Activated CD4-positive, alpha-beta T cell treated with anti-CD3 and anti-CD28 coated beads, Interleukin-10, Interleukin-2, amounts not matched to agents 100 ng/mL and 50 ng/mL, durations not matched to agents 16 hours and 8 hours (primary cell): ENCODE data around the gene CLDN18.

ENCODE experiments used
- DNase-seq: peaks from one replicate; pipeline ENCODE4 v3.0.0-alpha.2; 2020

The CLDN18 gene

GRCh38 chr3:138027821-138028220 lies 17.9 kb downstream of the CLDN18 start:
- DNase-seq, result no peak

DNA sequence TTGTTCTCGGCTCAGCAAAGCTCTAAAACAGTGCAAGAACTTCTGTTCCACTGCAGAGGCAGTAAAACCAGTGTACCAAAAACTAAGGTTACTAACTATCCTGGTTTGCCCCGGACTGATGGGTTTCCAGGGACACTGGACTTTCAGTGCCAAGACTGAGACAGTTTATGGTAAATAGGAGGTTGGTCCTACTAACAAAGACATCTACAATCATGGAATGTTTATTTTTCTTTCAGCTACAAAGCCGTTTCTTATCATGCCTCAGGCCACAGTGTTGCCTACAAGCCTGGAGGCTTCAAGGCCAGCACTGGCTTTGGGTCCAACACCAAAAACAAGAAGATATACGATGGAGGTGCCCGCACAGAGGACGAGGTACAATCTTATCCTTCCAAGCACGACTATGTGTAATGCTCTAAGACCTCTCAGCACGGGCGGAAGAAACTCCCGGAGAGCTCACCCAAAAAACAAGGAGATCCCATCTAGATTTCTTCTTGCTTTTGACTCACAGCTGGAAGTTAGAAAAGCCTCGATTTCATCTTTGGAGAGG lies 20.8 kb downstream of the CLDN18 start:
- DNase-seq, result no peak

- DNase-seq, result no peak
Measured at GRCh38 chr3:138031536-138031935, 21.6 kb downstream of the CLDN18 start.

DNA sequence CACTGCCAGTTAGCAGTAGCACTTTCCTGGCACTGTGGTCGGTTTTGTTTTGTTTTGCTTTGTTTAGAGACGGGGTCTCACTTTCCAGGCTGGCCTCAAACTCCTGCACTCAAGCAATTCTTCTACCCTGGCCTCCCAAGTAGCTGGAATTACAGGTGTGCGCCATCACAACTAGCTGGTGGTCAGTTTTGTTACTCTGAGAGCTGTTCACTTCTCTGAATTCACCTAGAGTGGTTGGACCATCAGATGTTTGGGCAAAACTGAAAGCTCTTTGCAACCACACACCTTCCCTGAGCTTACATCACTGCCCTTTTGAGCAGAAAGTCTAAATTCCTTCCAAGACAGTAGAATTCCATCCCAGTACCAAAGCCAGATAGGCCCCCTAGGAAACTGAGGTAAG lies 22.6 kb downstream of the CLDN18 start:
- DNase-seq, result no peak

DNA sequence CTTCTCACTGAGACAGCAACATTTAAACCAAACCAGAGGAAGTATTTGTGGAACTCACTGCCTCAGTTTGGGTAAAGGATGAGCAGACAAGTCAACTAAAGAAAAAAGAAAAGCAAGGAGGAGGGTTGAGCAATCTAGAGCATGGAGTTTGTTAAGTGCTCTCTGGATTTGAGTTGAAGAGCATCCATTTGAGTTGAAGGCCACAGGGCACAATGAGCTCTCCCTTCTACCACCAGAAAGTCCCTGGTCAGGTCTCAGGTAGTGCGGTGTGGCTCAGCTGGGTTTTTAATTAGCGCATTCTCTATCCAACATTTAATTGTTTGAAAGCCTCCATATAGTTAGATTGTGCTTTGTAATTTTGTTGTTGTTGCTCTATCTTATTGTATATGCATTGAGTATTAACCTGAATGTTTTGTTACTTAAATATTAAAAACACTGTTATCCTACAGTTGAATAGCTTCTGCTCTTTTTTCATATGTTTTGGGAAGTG lies 23.3 kb downstream of the CLDN18 start:
- no peak for DNase-seq

DNA sequence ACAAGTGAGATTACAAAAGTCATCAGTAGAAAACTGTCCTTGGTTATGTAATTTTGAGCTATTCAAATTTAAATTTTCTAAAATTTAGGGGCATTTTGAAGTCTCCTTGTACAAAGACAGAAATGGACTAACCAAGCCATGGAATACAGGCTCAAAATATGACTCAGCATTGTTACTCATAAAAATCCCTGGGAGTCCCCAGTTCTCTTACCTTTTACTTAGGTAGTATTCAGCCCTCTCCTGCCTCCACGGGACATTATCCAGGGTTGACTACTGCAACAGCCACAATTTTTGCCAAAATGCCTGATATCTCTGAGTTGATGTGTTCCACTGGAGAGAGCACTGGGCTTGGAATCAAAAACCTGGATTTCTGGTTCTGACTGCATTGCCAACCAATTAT lies 25.0 kb downstream of the CLDN18 start:
- no peak for DNase-seq

DNA sequence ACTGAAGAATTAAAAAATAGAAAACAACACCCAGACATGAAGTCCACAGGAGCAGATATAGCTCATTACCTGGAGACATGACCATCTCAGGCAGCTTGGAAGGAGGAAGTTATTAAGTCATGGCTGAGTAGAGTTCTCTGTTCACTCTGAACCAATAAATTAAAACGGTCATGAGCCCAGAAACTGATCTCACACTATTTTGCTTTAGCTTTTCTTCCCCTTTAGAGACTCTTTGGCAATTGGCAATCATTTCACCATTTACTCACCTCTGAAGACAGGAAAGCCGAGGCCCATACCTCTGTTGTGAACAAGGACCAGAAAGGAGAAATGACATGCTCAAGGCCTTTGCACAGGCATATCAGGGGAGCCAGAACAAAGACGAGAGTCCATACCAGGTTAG lies 26.6 kb downstream of the CLDN18 start:
- no peak for DNase-seq

DNA sequence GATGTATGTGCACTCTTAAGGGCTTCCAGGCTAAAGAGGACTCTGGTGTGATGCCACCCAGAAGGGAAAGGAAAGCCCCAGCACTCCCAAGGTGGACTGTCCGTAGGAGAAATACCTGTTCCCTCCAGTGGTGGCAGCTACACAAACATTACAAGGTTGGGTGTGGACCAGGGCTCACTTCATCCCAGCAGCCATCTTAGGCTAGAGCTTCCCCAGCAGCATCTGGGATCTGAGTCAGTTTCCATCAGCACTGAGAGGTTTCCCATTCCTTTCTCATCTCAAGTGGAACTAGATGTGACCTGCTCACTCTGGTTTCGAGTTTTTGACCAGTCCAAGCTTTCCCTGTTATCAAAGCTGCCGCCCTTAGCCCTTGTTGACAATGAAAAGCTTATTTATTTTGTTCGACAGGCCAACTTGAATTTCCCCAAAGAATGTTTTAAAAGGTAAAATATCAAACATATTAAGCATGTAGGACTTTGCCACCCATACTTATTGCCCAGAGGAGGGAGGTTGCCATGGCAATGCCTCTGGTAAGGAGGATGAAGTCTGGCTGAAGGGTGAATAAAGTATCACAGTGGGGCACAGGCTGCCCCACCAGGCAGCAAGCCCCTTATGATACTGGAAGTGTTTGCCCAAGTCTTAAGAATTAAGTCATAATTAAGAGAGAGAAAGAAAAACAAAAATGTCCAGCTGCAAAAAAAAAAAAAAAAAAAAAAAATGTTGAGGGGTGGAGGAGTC lies 28.9 kb downstream of the CLDN18 start:
- DNase-seq, result no peak

GRCh38 chr3:138042043-138042442 lies 32.1 kb downstream of the CLDN18 start:
- DNase-seq, result no peak

DNA sequence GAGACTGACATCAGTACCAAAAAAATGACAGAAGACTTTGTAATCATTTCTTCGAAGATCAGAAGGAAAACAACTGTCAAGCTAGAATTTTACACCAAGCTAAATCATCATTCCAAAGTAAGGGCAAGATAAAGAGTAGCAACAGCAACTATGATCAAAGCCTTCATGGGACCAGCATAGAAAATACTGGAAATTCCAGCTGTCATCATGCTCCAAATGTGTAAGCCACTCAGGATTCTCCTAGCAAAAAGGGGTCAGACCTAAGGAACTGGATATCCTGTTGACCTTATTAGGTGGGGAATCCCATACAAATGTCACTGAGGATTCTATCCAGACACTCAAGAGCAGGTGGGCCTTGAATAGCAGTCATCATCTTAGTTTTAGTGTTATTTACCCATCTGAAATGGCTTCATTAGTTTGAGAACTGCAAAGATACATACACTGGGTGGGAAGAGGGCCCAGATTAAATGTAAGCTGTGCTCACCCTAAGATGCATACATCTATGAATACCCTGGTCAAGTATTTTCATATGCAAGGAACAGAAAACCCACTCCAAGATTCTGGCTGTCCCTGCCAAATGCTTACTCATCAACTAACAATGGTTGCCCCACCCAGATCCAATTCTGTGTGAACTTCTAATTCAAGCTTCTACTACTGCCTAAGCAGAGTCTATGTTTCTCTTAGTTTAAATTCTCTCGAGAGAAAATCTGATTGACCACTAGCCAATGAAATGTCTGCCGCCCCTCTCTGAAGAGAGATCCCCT lies 33.5 kb downstream of the CLDN18 start:
- no peak for DNase-seq

- DNase-seq, result no peak
Measured at GRCh38 chr3:138046085-138046484, 36.1 kb downstream of the CLDN18 start.

DNA sequence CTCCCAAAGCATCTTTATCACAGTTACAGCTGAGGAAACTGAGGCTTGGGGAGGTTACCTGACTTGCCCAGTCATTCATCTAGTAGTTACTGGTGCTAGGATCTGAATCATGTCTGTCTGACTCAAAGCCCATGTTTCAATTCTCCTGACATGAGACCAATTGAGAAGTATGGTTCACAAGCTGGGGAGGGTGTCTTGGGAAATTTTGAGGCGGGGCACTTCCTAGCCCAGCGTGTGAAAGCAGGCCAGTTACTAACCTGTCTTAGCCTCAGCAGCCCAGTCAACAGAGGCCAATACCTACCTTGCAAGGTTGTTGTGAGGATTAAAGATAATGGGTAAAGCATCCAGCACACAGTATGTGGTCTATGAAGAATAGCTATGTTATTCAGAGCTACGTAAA lies 37.0 kb downstream of the CLDN18 start:
- peak; percentile 26 for DNase-seq

- DNase-seq, result no peak
Measured at GRCh38 chr3:138047596-138048158, 37.7 kb downstream of the CLDN18 start.

- DNase-seq, result no peak
Measured at GRCh38 chr3:138049157-138049919, 39.4 kb downstream of the CLDN18 start.

DNA sequence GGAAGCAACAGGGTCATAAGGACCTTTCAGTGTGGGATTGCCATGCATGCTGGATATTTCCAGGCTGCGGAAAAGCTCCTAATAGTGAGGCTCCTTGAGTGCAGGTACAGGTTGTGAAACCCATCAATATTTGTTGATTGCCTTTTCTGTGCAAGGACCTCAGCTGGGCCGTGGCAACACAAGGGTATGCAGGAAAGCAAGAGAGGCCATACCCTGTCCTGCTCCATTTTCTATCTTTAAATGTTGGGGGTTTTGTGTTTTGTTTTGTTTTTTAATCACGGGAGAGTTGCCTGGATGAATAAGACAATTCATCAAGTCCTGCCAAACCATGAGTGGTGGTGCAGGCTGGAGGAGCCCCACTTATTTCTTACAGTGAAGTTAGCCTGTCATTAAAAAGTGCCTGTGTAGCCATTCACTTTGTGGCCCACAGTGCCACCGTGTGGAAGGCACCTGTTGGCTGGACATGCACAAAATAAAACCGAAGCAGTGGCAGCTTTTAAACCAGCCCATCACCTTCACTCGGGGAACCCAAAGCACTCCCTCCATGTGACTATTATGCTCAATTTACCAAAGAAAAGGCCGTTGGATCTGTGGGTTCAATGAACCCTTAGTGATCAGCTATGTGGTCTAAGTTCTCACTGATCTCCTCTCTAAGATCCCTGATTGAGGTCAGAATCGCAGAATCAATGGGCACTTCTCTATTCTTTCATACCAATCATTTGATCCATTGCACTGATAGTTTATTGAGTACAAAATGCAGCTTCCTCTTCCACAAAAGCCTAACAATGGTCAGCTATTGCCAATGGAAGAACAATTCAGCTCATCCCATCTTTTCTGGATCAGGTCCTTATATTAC lies 42.2 kb downstream of the CLDN18 start:
- DNase-seq, result peak; percentile 44

GRCh38 chr3:138054057-138054456 lies 44.1 kb downstream of the CLDN18 start:
- DNase-seq, result no peak

- DNase-seq, result no peak
Measured at GRCh38 chr3:138057384-138057783, 47.4 kb downstream of the CLDN18 start.

- DNase-seq, result no peak
Measured at GRCh38 chr3:138059261-138059660, 49.3 kb downstream of the CLDN18 start.

DNA sequence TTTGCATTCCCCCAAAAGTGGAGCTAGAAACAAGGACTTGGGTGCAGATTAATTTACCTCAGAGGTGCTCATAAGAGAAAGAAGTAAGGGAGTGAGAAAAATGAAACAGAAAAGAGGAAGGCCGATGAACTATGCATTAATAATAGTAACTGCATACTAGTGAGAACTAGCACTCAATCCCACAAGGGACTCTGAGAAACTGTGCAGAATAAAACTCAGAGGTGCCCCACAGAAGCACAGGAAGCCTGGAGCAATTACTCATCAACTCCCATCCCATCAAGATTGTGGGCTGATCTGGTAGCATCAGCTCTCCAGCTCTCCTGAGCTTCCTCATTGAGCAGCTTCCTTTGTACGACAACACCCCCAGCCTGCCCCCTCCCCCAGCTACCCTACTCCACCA lies 50.8 kb downstream of the CLDN18 start:
- DNase-seq, result no peak

- DNase-seq, result no peak
Measured at GRCh38 chr3:138062037-138062436, 52.1 kb downstream of the CLDN18 start.

DNA sequence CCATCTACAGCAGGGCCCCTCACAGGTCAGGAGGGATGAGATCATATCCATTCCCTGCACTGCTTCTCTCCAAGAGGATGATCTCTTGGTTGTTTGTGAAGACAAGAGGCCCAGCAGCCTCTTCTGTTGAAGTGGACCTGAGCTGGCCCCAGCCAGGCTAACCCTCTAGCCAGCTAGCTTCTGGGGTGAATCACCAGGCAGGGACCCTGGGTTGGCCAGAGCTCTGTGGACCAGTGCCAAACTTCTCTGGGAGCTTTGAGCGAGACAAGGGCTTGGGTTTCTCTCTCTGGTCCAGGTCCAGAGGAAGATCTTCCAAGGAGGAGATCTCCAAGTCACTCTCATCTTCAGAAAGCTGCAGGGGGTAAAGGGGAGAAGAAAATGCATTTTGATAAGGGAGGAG lies 52.7 kb downstream of the CLDN18 start:
- DNase-seq, result no peak

DNA sequence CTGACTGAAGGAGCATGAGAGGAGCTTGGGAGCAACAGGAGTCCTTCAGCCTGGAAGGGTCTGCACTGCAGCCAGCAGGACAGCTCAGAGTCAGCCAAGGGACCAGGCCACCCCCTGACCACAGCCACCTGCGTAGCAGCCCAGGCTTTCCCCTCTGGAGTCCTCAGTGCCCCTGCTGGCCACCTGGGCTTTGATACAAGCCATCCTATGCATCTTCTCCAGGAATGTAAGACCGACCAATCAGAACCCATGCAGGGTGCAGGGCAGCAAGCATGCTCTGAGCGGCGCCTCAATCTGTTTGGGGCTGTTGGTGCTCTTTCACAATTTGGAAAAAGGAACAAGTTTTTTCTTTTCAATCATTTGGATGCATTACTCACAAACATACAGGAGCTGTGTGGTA lies 53.5 kb downstream of the CLDN18 start:
- no peak for DNase-seq
